Body of pancreas (tissue), 4 donors: ENCODE data around the gene SPZ1.

Experiments
- CTCF ChIP-seq, 7 experiments: fragments of 450-650 bp in 4 of 7; fragments of 200-600 bp in 3 of 7; sonication (generic) in 3 of 7; IDR thresholded peaks; one replicate each; pipeline ENCODE4 v1.5.1; 2016 to 2019; ENCODE audit warnings: antibody characterized with exemption in 7 of 7
- POLR2A ChIP-seq, 3 donors: fragments of 450-650 bp; IDR thresholded peaks; one replicate each; pipeline ENCODE4 v1.6.1; 2016; ENCODE audit warnings: antibody characterized with exemption in 3 of 3, mild to moderate bottlenecking in 2 of 3

- TF ChIP-seq CTCF (IDR thresholded peaks at IDR 0.05), result no peak
- TF ChIP-seq POLR2A (IDR thresholded peaks at IDR 0.05), result no peak
Observed at GRCh38 chr5:80348171-80348570, 28.4 kb downstream of the SPZ1 start.
